A549 (cell line): Measurements from ENCODE around the gene EDARADD.
"Not testable (repeated sequence)": the region's sequence is repeated elsewhere in the genome, so short reads cannot be mapped to it uniquely, and the experiment has no call there.

ENCODE experiments used
- ESRRA ChIP-seq: fragments of 150-350 bp; IDR thresholded peaks from 2 replicates; pipeline ENCODE4 v1.6.1; 2014; ENCODE audit warnings: mild to moderate bottlenecking, low read length, borderline replicate concordance
- JUN ChIP-seq, 2 experiments: fragments of >200 bp; sonication (Bioruptor Twin); formaldehyde crosslinking; IDR thresholded peaks; 2 replicates in 1 of 2; 3 replicates in 1 of 2; pipeline ENCODE4 v1.6.1; 2016 to 2017
- KDM1A ChIP-seq: fragments of 200-600 bp; sonication (generic); IDR thresholded peaks from 2 replicates; pipeline ENCODE4 v1.6.1; 2016; ENCODE audit warnings: low read depth, mild to moderate bottlenecking
- MAX ChIP-seq: IDR thresholded peaks from 2 replicates; pipeline ENCODE4 v1.6.1; 2012
- MYC ChIP-seq: IDR thresholded peaks from 2 replicates; pipeline ENCODE4 v1.6.1; 2012; ENCODE audit warnings: mild to moderate bottlenecking, inconsistent platforms, low read length, improper control_type of control experiment, borderline replicate concordance
- PHF8 ChIP-seq: fragments of 200-600 bp; sonication (generic); IDR thresholded peaks from 2 replicates; pipeline ENCODE4 v1.6.1; 2016; ENCODE audit warnings: low read depth, mild to moderate bottlenecking, antibody characterized with exemption, moderate library complexity, borderline replicate concordance
- POLR2A ChIP-seq: IDR thresholded peaks from 2 replicates; pipeline ENCODE4 v1.6.1; 2012; ENCODE audit warnings: mild to moderate bottlenecking, low read length
- RAD21 ChIP-seq, 2 experiments: fragments of >200 bp in 1 of 2; sonication (Bioruptor Twin) in 1 of 2; formaldehyde crosslinking in 1 of 2; IDR thresholded peaks in 1 of 2; conservative IDR thresholded peaks in 1 of 2; 2 replicates in 1 of 2; 3 replicates in 1 of 2; pipeline ENCODE4 v1.6.1; 2012 to 2018; ENCODE audit warnings: inconsistent platforms in 1 of 2
- RFX5 ChIP-seq: fragments of 450-650 bp; IDR thresholded peaks from 2 replicates; pipeline ENCODE4 v1.7.1; 2014; ENCODE audit warnings: antibody characterized with exemption, mild to moderate bottlenecking, moderate library complexity
- TF ChIP-seq, protein P1 (sequence below): fragments of >200 bp; sonication (Bioruptor Twin); formaldehyde crosslinking; IDR thresholded peaks from 3 replicates; pipeline ENCODE4 v1.5.1; 2016
- TF ChIP-seq, protein P2 (sequence below): fragments of 200-600 bp; sonication (generic); IDR thresholded peaks from 2 replicates; pipeline ENCODE4 v1.6.1; 2016; ENCODE audit warnings: antibody characterized with exemption, mild to moderate bottlenecking, moderate library complexity

- TF ChIP-seq, protein P1, sequence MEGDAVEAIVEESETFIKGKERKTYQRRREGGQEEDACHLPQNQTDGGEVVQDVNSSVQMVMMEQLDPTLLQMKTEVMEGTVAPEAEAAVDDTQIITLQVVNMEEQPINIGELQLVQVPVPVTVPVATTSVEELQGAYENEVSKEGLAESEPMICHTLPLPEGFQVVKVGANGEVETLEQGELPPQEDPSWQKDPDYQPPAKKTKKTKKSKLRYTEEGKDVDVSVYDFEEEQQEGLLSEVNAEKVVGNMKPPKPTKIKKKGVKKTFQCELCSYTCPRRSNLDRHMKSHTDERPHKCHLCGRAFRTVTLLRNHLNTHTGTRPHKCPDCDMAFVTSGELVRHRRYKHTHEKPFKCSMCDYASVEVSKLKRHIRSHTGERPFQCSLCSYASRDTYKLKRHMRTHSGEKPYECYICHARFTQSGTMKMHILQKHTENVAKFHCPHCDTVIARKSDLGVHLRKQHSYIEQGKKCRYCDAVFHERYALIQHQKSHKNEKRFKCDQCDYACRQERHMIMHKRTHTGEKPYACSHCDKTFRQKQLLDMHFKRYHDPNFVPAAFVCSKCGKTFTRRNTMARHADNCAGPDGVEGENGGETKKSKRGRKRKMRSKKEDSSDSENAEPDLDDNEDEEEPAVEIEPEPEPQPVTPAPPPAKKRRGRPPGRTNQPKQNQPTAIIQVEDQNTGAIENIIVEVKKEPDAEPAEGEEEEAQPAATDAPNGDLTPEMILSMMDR = not testable (repeated sequence)
- not testable (repeated sequence) for TF ChIP-seq RAD21 (conservative IDR thresholded peaks at IDR 0.05 in 1 of 2, IDR thresholded peaks at IDR 0.05 in 1 of 2); POLR2A; MAX; KDM1A; ESRRA; JUN (IDR thresholded peaks at IDR 0.05); PHF8; RFX5; MYC
- TF ChIP-seq, protein P2, sequence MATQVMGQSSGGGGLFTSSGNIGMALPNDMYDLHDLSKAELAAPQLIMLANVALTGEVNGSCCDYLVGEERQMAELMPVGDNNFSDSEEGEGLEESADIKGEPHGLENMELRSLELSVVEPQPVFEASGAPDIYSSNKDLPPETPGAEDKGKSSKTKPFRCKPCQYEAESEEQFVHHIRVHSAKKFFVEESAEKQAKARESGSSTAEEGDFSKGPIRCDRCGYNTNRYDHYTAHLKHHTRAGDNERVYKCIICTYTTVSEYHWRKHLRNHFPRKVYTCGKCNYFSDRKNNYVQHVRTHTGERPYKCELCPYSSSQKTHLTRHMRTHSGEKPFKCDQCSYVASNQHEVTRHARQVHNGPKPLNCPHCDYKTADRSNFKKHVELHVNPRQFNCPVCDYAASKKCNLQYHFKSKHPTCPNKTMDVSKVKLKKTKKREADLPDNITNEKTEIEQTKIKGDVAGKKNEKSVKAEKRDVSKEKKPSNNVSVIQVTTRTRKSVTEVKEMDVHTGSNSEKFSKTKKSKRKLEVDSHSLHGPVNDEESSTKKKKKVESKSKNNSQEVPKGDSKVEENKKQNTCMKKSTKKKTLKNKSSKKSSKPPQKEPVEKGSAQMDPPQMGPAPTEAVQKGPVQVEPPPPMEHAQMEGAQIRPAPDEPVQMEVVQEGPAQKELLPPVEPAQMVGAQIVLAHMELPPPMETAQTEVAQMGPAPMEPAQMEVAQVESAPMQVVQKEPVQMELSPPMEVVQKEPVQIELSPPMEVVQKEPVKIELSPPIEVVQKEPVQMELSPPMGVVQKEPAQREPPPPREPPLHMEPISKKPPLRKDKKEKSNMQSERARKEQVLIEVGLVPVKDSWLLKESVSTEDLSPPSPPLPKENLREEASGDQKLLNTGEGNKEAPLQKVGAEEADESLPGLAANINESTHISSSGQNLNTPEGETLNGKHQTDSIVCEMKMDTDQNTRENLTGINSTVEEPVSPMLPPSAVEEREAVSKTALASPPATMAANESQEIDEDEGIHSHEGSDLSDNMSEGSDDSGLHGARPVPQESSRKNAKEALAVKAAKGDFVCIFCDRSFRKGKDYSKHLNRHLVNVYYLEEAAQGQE = not testable (repeated sequence)
These were observed 27.4 kb upstream of the EDARADD start for GRCh38 chr1:236366681-236367080.
